GM12892 (cell line): Measurements from ENCODE around the gene MYO7B.

ENCODE experiments used
- POLR2A ChIP-seq: IDR thresholded peaks from 2 replicates; pipeline ENCODE4 v1.6.1; 2011; ENCODE audit warnings: low read depth, low read length, control low read depth
- POLR2AphosphoS5 ChIP-seq: IDR thresholded peaks from 2 replicates; pipeline ENCODE4 v1.6.1; 2011; ENCODE audit warnings: low read depth, low read length, control low read depth
- TAF1 ChIP-seq: IDR thresholded peaks from 2 replicates; pipeline ENCODE4 v1.6.1; 2011; ENCODE audit warnings: low read depth, mild to moderate bottlenecking, control low read depth, low read length, borderline replicate concordance

DNA sequence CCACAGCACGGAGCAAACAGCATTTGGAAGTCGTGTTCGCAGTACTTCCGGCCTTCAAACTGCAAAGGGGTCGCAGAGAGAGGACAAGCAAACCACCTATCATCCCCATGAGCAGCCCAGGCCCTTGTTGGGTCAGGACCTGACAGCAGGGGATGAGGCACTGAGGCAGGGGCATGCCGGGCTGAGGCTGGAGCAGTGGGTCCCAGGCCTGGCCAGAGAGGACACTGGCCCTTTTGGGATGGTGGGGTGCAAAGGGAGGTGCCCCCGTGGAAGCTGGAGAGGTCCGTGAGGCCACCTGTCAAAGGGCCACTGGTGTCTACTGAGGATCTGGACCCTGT lies 119.3 kb downstream of the MYO7B start:
- no peak for TF ChIP-seq TAF1
- no peak for TF ChIP-seq POLR2A
- no peak for TF ChIP-seq POLR2AphosphoS5
